ENCODE measurements around the gene PIWIL1. TPM values are rescaled to one million over a fixed set of nuclear protein-coding genes. Genes with fewer than 3 reads are reported as not detected.
A peak's percentile ranks its signal among the peaks of the same experiment; 100 is the strongest.

PIWIL1 gene
- total RNA-seq, 4 donors from 2014 or later, result not detected

DNA sequence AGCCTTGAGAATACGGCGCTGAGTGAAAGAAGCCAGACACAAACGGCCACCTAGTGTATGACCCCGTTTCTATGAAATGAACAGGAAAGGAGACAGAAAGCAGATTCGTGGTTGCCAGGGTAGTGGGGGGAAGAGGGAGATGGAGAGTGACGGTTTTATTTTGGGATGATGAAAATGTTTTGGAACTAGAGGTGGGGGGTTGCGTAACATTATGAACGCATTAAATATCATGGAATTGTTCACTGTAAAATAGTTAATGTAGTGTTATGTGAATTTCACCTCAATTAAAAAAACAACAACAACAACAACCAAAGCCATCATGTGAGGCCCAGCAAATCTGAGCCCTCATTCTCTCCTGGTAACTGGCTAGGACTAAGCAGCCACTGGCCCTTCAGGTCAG is 3.3 kb upstream of the PIWIL1 start:
- 67 to 73% methylated on average over 8 of the region's 8 CpGs for WGBS, 2 donors (ENCODE audit: low coverage in 1 of 2)
- H3K27me3 ChIP-seq, result peaks cover 76% of the 10 kb centered on the region

DNA sequence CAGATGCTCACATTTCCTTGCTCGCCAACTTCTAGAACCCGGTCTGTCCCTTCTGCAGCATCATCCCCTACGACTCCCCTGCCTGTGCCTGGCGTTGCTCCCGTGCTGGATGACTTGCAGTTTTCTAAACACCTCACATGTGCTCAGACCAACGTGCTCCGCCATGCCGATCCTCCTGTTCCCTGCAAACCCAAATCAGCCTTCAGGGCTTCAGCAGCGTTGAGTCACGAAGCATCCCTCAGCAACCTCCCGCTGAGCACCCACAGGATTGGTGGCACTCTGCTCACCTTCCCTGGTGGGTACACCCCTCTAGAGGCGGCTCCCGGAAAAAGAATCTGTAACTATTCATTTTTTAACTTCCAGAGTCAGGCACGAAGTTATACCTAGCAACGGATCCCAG is 2.8 kb upstream of the PIWIL1 start:
- ATAC-seq, result no peak

More for the DNA sequence above, 3.3 kb upstream of the PIWIL1 start:
- no peaks in the 10 kb centered on the region for H3K36me3 ChIP-seq
- no peaks in the 10 kb centered on the region for H3K9me3 ChIP-seq
- no peak overlapping the region for H3K27ac ChIP-seq
- no peak for TF ChIP-seq POLR2A (IDR thresholded peaks at IDR 0.05)
- no peak for TF ChIP-seq EP300 (IDR thresholded peaks at IDR 0.05)
- TF ChIP-seq POLR2AphosphoS5 (IDR thresholded peaks at IDR 0.05), result no peak
- TF ChIP-seq, protein P1, sequence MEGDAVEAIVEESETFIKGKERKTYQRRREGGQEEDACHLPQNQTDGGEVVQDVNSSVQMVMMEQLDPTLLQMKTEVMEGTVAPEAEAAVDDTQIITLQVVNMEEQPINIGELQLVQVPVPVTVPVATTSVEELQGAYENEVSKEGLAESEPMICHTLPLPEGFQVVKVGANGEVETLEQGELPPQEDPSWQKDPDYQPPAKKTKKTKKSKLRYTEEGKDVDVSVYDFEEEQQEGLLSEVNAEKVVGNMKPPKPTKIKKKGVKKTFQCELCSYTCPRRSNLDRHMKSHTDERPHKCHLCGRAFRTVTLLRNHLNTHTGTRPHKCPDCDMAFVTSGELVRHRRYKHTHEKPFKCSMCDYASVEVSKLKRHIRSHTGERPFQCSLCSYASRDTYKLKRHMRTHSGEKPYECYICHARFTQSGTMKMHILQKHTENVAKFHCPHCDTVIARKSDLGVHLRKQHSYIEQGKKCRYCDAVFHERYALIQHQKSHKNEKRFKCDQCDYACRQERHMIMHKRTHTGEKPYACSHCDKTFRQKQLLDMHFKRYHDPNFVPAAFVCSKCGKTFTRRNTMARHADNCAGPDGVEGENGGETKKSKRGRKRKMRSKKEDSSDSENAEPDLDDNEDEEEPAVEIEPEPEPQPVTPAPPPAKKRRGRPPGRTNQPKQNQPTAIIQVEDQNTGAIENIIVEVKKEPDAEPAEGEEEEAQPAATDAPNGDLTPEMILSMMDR (IDR thresholded peaks at IDR 0.05), result no peak
- no peak for ATAC-seq
- H3K4me1 ChIP-seq, result peaks cover 0 to 8% (median 0%) of the 10 kb centered on the region in 3 donors
- no peak overlapping the region for H3K4me3 ChIP-seq

GRCh38 chr12:130335517-130336392 is 1.9 kb upstream of the PIWIL1 start:
- Histone ChIP-seq H3K36me3 (no peaks in the 10 kb centered on the region), H3K4me1 (peaks cover 0 to 11% (median 0%) of the 10 kb centered on the region in 3 donors), H3K27ac (no peak overlapping the region), H3K9me3 (no peaks in the 10 kb centered on the region), H3K27me3 (peaks cover 78% of the 10 kb centered on the region), H3K4me3 (no peak overlapping the region)
- TF ChIP-seq POLR2A (IDR thresholded peaks at IDR 0.05), result no peak
- no peak for TF ChIP-seq POLR2AphosphoS5 (IDR thresholded peaks at IDR 0.05)
- TF ChIP-seq, protein P1 (IDR thresholded peaks at IDR 0.05), result peak; percentile 45 to 70 (median 66)
- no peak for TF ChIP-seq EP300 (IDR thresholded peaks at IDR 0.05)
- no peak for ATAC-seq
- WGBS, 2 donors (ENCODE audit: low coverage in 1 of 2), result 34 to 41% methylated on average over 12 to 13 of the region's 15 CpGs

More for the DNA sequence above, 2.8 kb upstream of the PIWIL1 start:
- Histone ChIP-seq H3K9me3 (no peaks in the 10 kb centered on the region), H3K27ac (no peak overlapping the region), H3K4me1 (peaks cover 0 to 11% (median 0%) of the 10 kb centered on the region in 3 donors), H3K4me3 (no peak overlapping the region), H3K36me3 (no peaks in the 10 kb centered on the region), H3K27me3 (peaks cover 78% of the 10 kb centered on the region)
- TF ChIP-seq, protein P1 (IDR thresholded peaks at IDR 0.05), result no peak
- TF ChIP-seq POLR2AphosphoS5 (IDR thresholded peaks at IDR 0.05) (no peak), POLR2A (IDR thresholded peaks at IDR 0.05) (no peak)
- 34 to 44% methylated on average over 8 to 10 of the region's 15 CpGs for WGBS, 2 donors (ENCODE audit: low coverage in 1 of 2)

- no peaks in the 10 kb centered on the region for H3K9me3 ChIP-seq
- no peak for ATAC-seq
- TF ChIP-seq POLR2AphosphoS5 (IDR thresholded peaks at IDR 0.05) (no peak), EP300 (IDR thresholded peaks at IDR 0.05) (no peak), POLR2A (IDR thresholded peaks at IDR 0.05) (no peak)
- TF ChIP-seq, protein P1 (IDR thresholded peaks at IDR 0.05), result no peak
- H3K36me3 ChIP-seq, result no peaks in the 10 kb centered on the region
- WGBS, 2 donors (ENCODE audit: low coverage in 1 of 2), result 70% methylated on average over 4 of the region's 33 CpGs; no CpG with 5 or more reads in 1 of the 2 donors
- H3K27ac ChIP-seq, result no peak overlapping the region
- peaks cover 0 to 11% (median 0%) of the 10 kb centered on the region in 3 donors for H3K4me1 ChIP-seq
- H3K4me3 ChIP-seq, result no peak overlapping the region
- H3K27me3 ChIP-seq, result peaks cover 78% of the 10 kb centered on the region
Measured at GRCh38 chr12:130336723-130337487, 782 bp upstream of the PIWIL1 start.

Data from gastroesophageal sphincter (tissue), 4 donors.